GM12872 (cell line): ENCODE measurements around the gene RNF44.

ENCODE experiments used
- CTCF ChIP-seq: IDR thresholded peaks from 3 replicates; pipeline ENCODE4 v1.5.1; 2011; ENCODE audit warnings: low read depth, mild to moderate bottlenecking, low read length, moderate library complexity; ENCODE audit not compliant: insufficient read depth

RNF44 gene

GRCh38 chr5:176537554-176538229 lies 490 bp upstream of the RNF44 start:
- TF ChIP-seq CTCF = no peak

GRCh38 chr5:176536132-176536901 lies 885 bp downstream of the RNF44 start:
- TF ChIP-seq CTCF = no peak

- TF ChIP-seq CTCF = no peak
Measured at GRCh38 chr5:176535664-176536131, 1.5 kb downstream of the RNF44 start.

- TF ChIP-seq CTCF = no peak
Measured at GRCh38 chr5:176535101-176535663, 2.0 kb downstream of the RNF44 start.

- no peak for TF ChIP-seq CTCF
Measured at GRCh38 chr5:176534640-176535039, 2.6 kb downstream of the RNF44 start.

- no peak for TF ChIP-seq CTCF
Measured at GRCh38 chr5:176533894-176534611, 3.1 kb downstream of the RNF44 start.

- no peak for TF ChIP-seq CTCF
Measured at GRCh38 chr5:176533390-176533789, 3.8 kb downstream of the RNF44 start.
